HEK293 (cell line): ENCODE results near the gene DCTN5.

Experiments
- CTCF ChIA-PET: fragments of 350-600 bp; formaldehyde crosslinking; extraction: SDS; loops from one replicate; lab custom pipeline; 2021; ENCODE audit warnings: antibody characterized with exemption; lab: Yijun Ruan, JAX
- POLR2A ChIA-PET: fragments of 300-600 bp; formaldehyde crosslinking; extraction: SDS; loops from one replicate; lab custom pipeline; 2020; ENCODE audit warnings: antibody characterized with exemption, inconsistent platforms; lab: Yijun Ruan, JAX
- H3K27ac ChIP-seq: fragments of 200-500 bp; sonication (Bioruptor generic); 2 replicates; pipeline ENCODE4 v1.5.1; 2014; ENCODE audit warnings: low read depth, low read length, control low read depth, inconsistent platforms; ENCODE audit errors: extremely low read depth
- H3K36me3 ChIP-seq, 2 experiments: fragments of 200-500 bp in 1 of 2; sonication (Bioruptor generic) in 1 of 2; 1 replicate in 1 of 2; 2 replicates in 1 of 2; pipeline ENCODE4 v1.5.1; 2014 to 2017; ENCODE audit warnings: inconsistent platforms in 2 of 2, low read length in 2 of 2; ENCODE audit not compliant: control insufficient read depth in 2 of 2, insufficient read depth in 1 of 2
- H3K4me1 ChIP-seq: fragments of 200-500 bp; sonication (Bioruptor generic); 2 replicates; pipeline ENCODE4 v1.5.1; 2014; ENCODE audit warnings: mild to moderate bottlenecking, low read length, inconsistent platforms; ENCODE audit not compliant: control insufficient read depth, insufficient read depth
- H3K4me3 ChIP-seq: 2 replicates; pipeline ENCODE4 v1.5.1; 2011; ENCODE audit warnings: low read depth, mild to moderate bottlenecking, control low read depth, low read length, moderate library complexity
- H3K9me3 ChIP-seq: fragments of 200-500 bp; sonication (Bioruptor generic); 2 replicates; pipeline ENCODE4 v1.5.1; 2014; ENCODE audit warnings: low read depth, low read length, inconsistent platforms; ENCODE audit not compliant: control insufficient read depth, insufficient read depth
- BCL11A ChIP-seq: fragments of 450-650 bp; formaldehyde crosslinking; IDR thresholded peaks from 2 replicates; pipeline ENCODE4 v1.5.1; 2016; ENCODE audit warnings: low read depth, missing biosample characterization, missing genetic modification characterization
- EGR2 ChIP-seq: fragments of 450-650 bp; formaldehyde crosslinking; IDR thresholded peaks from 2 replicates; pipeline ENCODE4 v1.5.1; 2016; ENCODE audit warnings: low read depth, missing biosample characterization, missing genetic modification characterization
- MYNN ChIP-seq: fragments of 450-650 bp; formaldehyde crosslinking; IDR thresholded peaks from 2 replicates; pipeline ENCODE4 v1.5.1; 2016; ENCODE audit warnings: missing biosample characterization, missing genetic modification characterization, borderline replicate concordance
- PBX3 ChIP-seq: sonication (generic); formaldehyde crosslinking; IDR thresholded peaks from 2 replicates; pipeline ENCODE4 v1.8.1; 2022; ENCODE audit warnings: mild to moderate bottlenecking, moderate library complexity, missing genetic modification reagents
- PRDM1 ChIP-seq: fragments of 450-650 bp; formaldehyde crosslinking; IDR thresholded peaks from 2 replicates; pipeline ENCODE4; 2016; ENCODE audit warnings: missing biosample characterization, missing genetic modification characterization
- PRDM10 ChIP-seq: fragments of 450-650 bp; formaldehyde crosslinking; IDR thresholded peaks from 2 replicates; pipeline ENCODE4 v1.5.1; 2016; ENCODE audit warnings: missing biosample characterization, missing genetic modification characterization
- SCRT1 ChIP-seq: fragments of 450-650 bp; formaldehyde crosslinking; IDR thresholded peaks from 2 replicates; pipeline ENCODE4 v1.5.1; 2016; ENCODE audit warnings: missing biosample characterization, missing genetic modification characterization, borderline replicate concordance
- ZEB2 ChIP-seq: fragments of 450-650 bp; formaldehyde crosslinking; IDR thresholded peaks from 2 replicates; pipeline ENCODE4 v1.5.1; 2016; ENCODE audit warnings: missing biosample characterization, missing genetic modification characterization
- ZFHX2 ChIP-seq: fragments of 450-650 bp; formaldehyde crosslinking; conservative IDR thresholded peaks from 2 replicates; pipeline ENCODE4 v1.5.1; 2016; ENCODE audit warnings: missing biosample characterization, missing genetic modification characterization
- ZNF133 ChIP-seq: fragments of 450-650 bp; formaldehyde crosslinking; IDR thresholded peaks from 2 replicates; pipeline ENCODE4 v1.5.1; 2016; ENCODE audit warnings: missing biosample characterization, missing genetic modification characterization
- ZNF175 ChIP-seq: fragments of 450-650 bp; formaldehyde crosslinking; IDR thresholded peaks from 2 replicates; pipeline ENCODE4 v1.5.1; 2016; ENCODE audit warnings: missing biosample characterization, missing genetic modification characterization
- ZNF23 ChIP-seq: fragments of 450-650 bp; formaldehyde crosslinking; IDR thresholded peaks from 2 replicates; pipeline ENCODE4 v1.5.1; 2016; ENCODE audit warnings: missing biosample characterization, missing genetic modification characterization, borderline replicate concordance
- ZNF24 ChIP-seq: fragments of 450-650 bp; formaldehyde crosslinking; IDR thresholded peaks from 2 replicates; pipeline ENCODE4 v1.5.1; 2016; ENCODE audit warnings: missing biosample characterization, missing genetic modification characterization
- ZNF266 ChIP-seq: fragments of 450-650 bp; formaldehyde crosslinking; IDR thresholded peaks from 2 replicates; pipeline ENCODE4 v1.5.1; 2016; ENCODE audit warnings: missing biosample characterization, missing genetic modification characterization, low read depth
- ZNF530 ChIP-seq: fragments of 450-650 bp; formaldehyde crosslinking; IDR thresholded peaks from 2 replicates; pipeline ENCODE4 v1.5.1; 2016; ENCODE audit warnings: low read depth, missing biosample characterization, missing genetic modification characterization
- ZNF600 ChIP-seq: fragments of 450-650 bp; formaldehyde crosslinking; IDR thresholded peaks from 2 replicates; pipeline ENCODE4 v1.5.1; 2016; ENCODE audit warnings: missing biosample characterization, missing genetic modification characterization
- ZNF792 ChIP-seq: fragments of 450-650 bp; formaldehyde crosslinking; IDR thresholded peaks from 2 replicates; pipeline ENCODE4 v1.5.1; 2016; ENCODE audit warnings: missing biosample characterization, missing genetic modification characterization
- ZNF843 ChIP-seq: fragments of 450-650 bp; formaldehyde crosslinking; IDR thresholded peaks from 2 replicates; pipeline ENCODE4 v1.5.1; 2016; ENCODE audit warnings: missing biosample characterization, missing genetic modification characterization

DCTN5 gene

GRCh38 chr16:23635958-23636357 lies 5.3 kb upstream of the DCTN5 start (continued):
- no peak for TF ChIP-seq ZNF24 (tag by site-specific recombination)

GRCh38 chr16:23640615-23640930 lies 693 bp upstream of the DCTN5 start:
- ChIA-PET CTCF (no interaction called here), POLR2A (interaction anchor here (1.2 to 1.3 kb wide), 4 partner anchors 10 to 83 kb away, joined by 3 to 5 read pairs (median 4); partner anchors contain the start of genes EARS2, NDUFAB1, PLK1 and UBFD1)
- Histone ChIP-seq H3K4me3 (peak overlapping the region; percentile 96), H3K9me3 (no peaks in the 10 kb centered on the region), H3K4me1 (0 out of 2 replicates have a peak, but pooled peaks cover 2% of the 10 kb centered on the region), H3K27ac (peak overlapping the region; percentile 68; the same call in 1 of the 2 replicates), H3K36me3 (peaks cover 40 to 49% of the 10 kb centered on the region in 2 experiments)
- no peak for TF ChIP-seq ZNF792
- peak; percentile 30; the same call in 1 of the 2 replicates for TF ChIP-seq EGR2
- TF ChIP-seq PRDM10 (tag by site-specific recombination): peak; percentile 2; the same call in 1 of the 2 replicates
- TF ChIP-seq ZFHX2 (tag by site-specific recombination): peak; percentile 36; the same call in 1 of the 2 replicates

- Histone ChIP-seq H3K4me1 (0 out of 2 replicates have a peak, but pooled peaks cover 2% of the 10 kb centered on the region), H3K9me3 (no peaks in the 10 kb centered on the region), H3K4me3 (peak overlapping the region; percentile 96), H3K27ac (no peak overlapping the region), H3K36me3 (peaks cover 37 to 54% of the 10 kb centered on the region in 2 experiments)
- ChIA-PET CTCF (interaction anchor here (0.6 to 1.6 kb wide), 2 partner anchors 17 to 710 kb away, joined by 3 read pairs; no protein-coding TSS in a partner anchor), POLR2A (interaction anchor here (1.3 kb wide), 1 partner anchor 37 kb away, joined by 6 read pairs; the partner anchor contains the start of gene PLK1)
- TF ChIP-seq ZEB2 (no peak), BCL11A (tag by site-specific recombination) (no peak), ZNF843 (tag by site-specific recombination) (no peak), PBX3 (CRISPR knock-in tag) (no peak), SCRT1 (tag by site-specific recombination) (no peak), ZNF23 (tag by site-specific recombination) (no peak), ZNF133 (tag by site-specific recombination) (no peak)
Measured at GRCh38 chr16:23642246-23642774, 1.0 kb downstream of the DCTN5 start.

- no peak overlapping the region for H3K27ac ChIP-seq
- H3K9me3 ChIP-seq: no peaks in the 10 kb centered on the region
- no peak overlapping the region for H3K4me3 ChIP-seq
- ChIA-PET CTCF (interaction anchor here (0.6 kb wide), 2 partner anchors 27 to 354 kb away, joined by 3 to 6 read pairs; no protein-coding TSS in a partner anchor), POLR2A (interaction anchor here (0.7 kb wide), 1 partner anchor 10 kb away, joined by 3 read pairs; the partner anchor contains the start of genes DCTN5 and PALB2)
- H3K4me1 ChIP-seq: no peaks in the 10 kb centered on the region
- TF ChIP-seq ZNF266 (tag by site-specific recombination) (no peak), ZNF530 (tag by site-specific recombination) (no peak), ZNF175 (no peak), ZNF600 (tag by site-specific recombination) (0 out of 2 replicates have a peak, but pooled peaks have one; percentile 23), MYNN (no peak), PRDM1 (0 out of 2 replicates have a peak, but pooled peaks have one; percentile 16)
- TF ChIP-seq, all 188 proteins: peak for 2
- H3K36me3 ChIP-seq: peaks cover 54 to 71% of the 10 kb centered on the region in 2 experiments
Measured at GRCh38 chr16:23650674-23651416, 9.6 kb downstream of the DCTN5 start.
